CD4-positive, alpha-beta T cell treated with Interleukin-4 for 4 hours (primary cell): Measurements from ENCODE around the gene TPGS1.

ENCODE experiments used
- DNase-seq: peaks from one replicate; pipeline ENCODE4 v3.0.0-alpha.2; 2020

The TPGS1 gene

GRCh38 chr19:496112-496665 lies 11.1 kb upstream of the TPGS1 start, which contains the start of gene MADCAM1:
Gene MADCAM1, plus strand, starts transcription at chr19:496486. Its CDS starts 14 bp downstream, at chr19:496500.
- no peak for DNase-seq

- no peak for DNase-seq
Measured at GRCh38 chr19:496986-497385, 10.3 kb upstream of the TPGS1 start.

- no peak for DNase-seq
Measured at GRCh38 chr19:497491-497868, 9.8 kb upstream of the TPGS1 start.

GRCh38 chr19:497869-498510 lies 9.3 kb upstream of the TPGS1 start:
- DNase-seq: no peak

- no peak for DNase-seq
Measured at GRCh38 chr19:498511-498891, 8.8 kb upstream of the TPGS1 start.

GRCh38 chr19:498977-499623 lies 8.2 kb upstream of the TPGS1 start:
- DNase-seq: no peak

GRCh38 chr19:501646-502045 lies 5.7 kb upstream of the TPGS1 start:
- no peak for DNase-seq

- DNase-seq: no peak
Measured at GRCh38 chr19:504616-505015, 2.7 kb upstream of the TPGS1 start.

- peak; percentile 98 for DNase-seq
Measured at GRCh38 chr19:506404-507285, 652 bp upstream of the TPGS1 start.

GRCh38 chr19:508204-509150 lies 1.2 kb downstream of the TPGS1 start:
- DNase-seq: no peak

GRCh38 chr19:510606-511100 lies 3.4 kb downstream of the TPGS1 start:
- DNase-seq: peak; percentile 93

- peak; percentile 92 for DNase-seq
Measured at GRCh38 chr19:511101-511851, 4.0 kb downstream of the TPGS1 start.

GRCh38 chr19:512547-513365 lies 5.5 kb downstream of the TPGS1 start:
- DNase-seq: no peak

GRCh38 chr19:513368-514165 lies 6.3 kb downstream of the TPGS1 start:
- DNase-seq: no peak

GRCh38 chr19:514166-514663 lies 6.9 kb downstream of the TPGS1 start:
- no peak for DNase-seq

GRCh38 chr19:517721-518597 lies 10.7 kb downstream of the TPGS1 start:
- DNase-seq: no peak

- peak; percentile 43 for DNase-seq
Measured at GRCh38 chr19:518598-519231, 11.4 kb downstream of the TPGS1 start.

GRCh38 chr19:519449-519865 lies 12.2 kb downstream of the TPGS1 start:
- DNase-seq: no peak
